GM18873 (cell line): ENCODE results near the gene BRME1.
A peak's percentile ranks its signal among the peaks of the same experiment; 100 is the strongest.

Experiments used
- ATAC-seq: cut with Tn5 transposase; IDR thresholded peaks from one replicate; pipeline ENCODE4 v1.9.1; 2021; ENCODE audit warnings: mild to moderate bottlenecking, moderate library complexity, moderate number of reproducible peaks; ENCODE audit not compliant: unreplicated experiment, low FRiP score

Gene BRME1

DNA sequence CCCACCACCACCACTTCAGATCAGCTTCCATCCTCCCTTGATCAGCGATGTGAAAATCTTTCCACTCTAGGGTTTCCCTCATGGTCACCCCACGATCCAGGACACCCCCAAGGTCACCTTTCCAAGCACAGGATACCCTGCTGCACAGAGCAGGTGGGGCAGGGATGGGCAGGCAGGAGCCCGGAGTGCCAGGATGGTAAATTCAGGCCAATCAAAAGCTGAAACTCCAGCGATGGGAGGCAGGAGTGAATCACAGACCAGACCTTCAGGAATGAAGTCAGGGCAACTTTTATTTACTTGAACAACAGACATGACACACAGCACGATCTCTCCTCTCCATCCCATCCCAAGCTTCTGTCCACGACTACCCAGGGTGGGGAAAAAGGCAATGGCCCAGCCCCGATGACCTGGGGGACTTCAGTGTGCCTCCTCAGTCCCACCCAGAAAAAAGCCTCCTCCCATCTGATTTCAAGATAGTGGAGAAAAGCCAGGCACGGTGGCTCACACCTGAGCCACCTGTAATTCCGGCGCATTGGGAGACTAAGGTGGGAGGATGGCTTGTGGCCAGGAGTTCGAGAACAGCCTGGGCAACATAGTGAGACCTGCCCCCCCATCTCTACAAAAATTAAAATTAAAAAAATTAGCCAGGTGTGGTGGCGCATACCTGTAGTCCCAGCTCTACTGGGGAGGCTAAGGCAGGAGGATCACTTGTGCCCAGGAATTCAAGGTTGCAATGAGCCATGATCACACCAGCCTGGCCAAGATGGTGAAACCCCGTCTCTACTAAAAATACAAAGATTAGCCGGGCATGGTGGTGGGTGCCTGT is 71.5 kb downstream of the BRME1 start:
- ATAC-seq = no peak

DNA sequence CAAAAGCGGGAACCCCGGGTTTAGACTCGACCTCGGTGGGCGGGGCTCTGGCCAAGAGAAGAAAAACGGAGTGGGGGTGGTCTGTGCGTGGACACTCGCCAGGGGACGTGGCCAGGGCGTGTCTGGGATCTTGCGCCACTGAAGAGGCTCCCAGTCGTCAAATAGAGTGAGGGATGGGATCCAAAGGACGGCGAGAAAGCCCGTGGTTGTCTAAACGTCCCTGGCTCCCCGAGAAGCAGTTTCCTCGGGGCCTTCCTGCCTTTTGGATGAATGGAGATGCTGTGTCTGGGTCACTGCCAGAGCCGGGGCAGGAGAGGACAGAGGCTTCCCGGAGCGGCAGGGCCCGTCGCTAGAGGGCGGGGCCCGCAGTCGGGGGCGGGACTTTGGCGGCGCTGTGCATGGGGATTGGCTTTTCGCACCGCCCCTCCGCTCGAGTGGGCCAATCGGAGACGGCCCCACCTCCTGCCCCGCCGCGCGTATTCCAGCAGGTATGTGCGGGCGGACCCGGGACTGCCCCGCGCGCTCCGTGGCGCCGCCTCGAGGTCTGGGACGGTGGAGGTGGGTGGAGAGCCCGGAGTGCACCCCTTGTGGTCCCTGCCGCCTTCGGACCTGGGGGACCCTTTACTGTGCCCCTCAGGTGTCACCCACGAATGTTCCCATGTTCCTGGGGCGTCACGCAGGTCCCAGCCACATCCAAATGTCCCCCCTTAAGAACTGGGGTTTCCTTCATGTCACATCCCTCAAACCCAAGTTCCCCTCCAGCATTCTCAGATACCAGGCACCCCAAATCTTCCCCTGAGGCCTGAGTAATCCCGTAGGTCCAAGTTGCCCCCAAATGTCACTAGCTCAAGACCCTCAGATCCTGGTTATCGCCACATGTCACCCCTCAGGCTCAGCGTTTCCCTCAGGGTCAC is 72.3 kb downstream of the BRME1 start:
- ATAC-seq = peak; percentile 63
